IPS DF 6.9 (cell line): ENCODE results near the gene SLC37A4.
"Not testable (repeated sequence)": the region's sequence is repeated elsewhere in the genome, so short reads cannot be mapped to it uniquely, and the experiment has no call there.

Source experiments
- DNase-seq: peaks from one replicate; pipeline ENCODE4 v3.0.0-alpha.2; 2013; ENCODE audit warnings: low read depth, low spot score
- H3K27ac ChIP-seq: one replicate; pipeline ENCODE4 v1.5.1; 2013; ENCODE audit warnings: low read length, control low read depth
- H3K27me3 ChIP-seq: 2 replicates; pipeline ENCODE4 v1.6.1; 2013; ENCODE audit warnings: mild to moderate bottlenecking, low read length; ENCODE audit not compliant: control insufficient read depth, insufficient read depth
- H3K36me3 ChIP-seq: 2 replicates; pipeline ENCODE4 v1.6.1; 2013; ENCODE audit warnings: low read length; ENCODE audit not compliant: control insufficient read depth, insufficient read depth
- H3K4me1 ChIP-seq: 2 replicates; pipeline ENCODE4 v1.6.1; 2013; ENCODE audit warnings: low read length; ENCODE audit not compliant: control insufficient read depth, insufficient read depth
- H3K4me3 ChIP-seq: 2 replicates; pipeline ENCODE4 v1.5.1; 2013; ENCODE audit warnings: mild to moderate bottlenecking, low read length
- H3K9me3 ChIP-seq: 2 replicates; pipeline ENCODE4 v1.6.1; 2013; ENCODE audit warnings: low read length, inconsistent platforms; ENCODE audit not compliant: control insufficient read depth, insufficient read depth
- WGBS: extraction: QIAGEN DNeasy Blood & Tissue Kit; methylation state at CpG from one replicate; pipeline ENCODE4 v1.1.7; 2013; ENCODE audit warnings: mixed read lengths, missing lambda C conversion rate; ENCODE audit not compliant: insufficient read length, insufficient coverage; 5-methylcytosine and 5-hydroxymethylcytosine counted together

SLC37A4 gene

DNA sequence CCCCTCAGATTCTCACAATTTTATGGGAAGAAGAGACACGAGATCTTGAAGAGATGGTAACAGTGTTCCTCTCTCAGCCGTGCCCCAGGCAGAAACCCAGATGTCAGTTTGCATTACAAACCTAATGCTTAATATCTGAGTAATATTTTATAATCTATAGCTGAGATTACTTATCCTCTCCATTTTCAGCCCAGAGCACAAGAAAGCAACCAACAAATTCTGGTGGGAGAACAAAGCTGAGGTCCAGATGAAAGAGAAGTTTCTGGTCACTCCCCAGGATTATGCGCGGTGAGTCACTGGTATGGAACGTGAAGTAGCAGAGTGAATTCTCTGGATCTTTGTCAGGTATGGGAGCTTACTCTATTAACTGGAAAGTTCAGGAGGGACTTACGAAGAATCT is 31.9 kb downstream of the SLC37A4 start:
- no CpG with 5 or more reads among the region's 6 CpGs for WGBS
- H3K36me3 ChIP-seq: no peaks in the 10 kb centered on the region; the same call in 1 of the 2 replicates
- no peak for DNase-seq
- H3K27ac ChIP-seq: no peak overlapping the region
- H3K27me3 ChIP-seq: no peaks in the 10 kb centered on the region
- peak overlapping the region; percentile 70; the same call in 1 of the 2 replicates for H3K4me3 ChIP-seq
- H3K4me1 ChIP-seq: no peaks in the 10 kb centered on the region
- H3K9me3 ChIP-seq: no peaks in the 10 kb centered on the region

DNA sequence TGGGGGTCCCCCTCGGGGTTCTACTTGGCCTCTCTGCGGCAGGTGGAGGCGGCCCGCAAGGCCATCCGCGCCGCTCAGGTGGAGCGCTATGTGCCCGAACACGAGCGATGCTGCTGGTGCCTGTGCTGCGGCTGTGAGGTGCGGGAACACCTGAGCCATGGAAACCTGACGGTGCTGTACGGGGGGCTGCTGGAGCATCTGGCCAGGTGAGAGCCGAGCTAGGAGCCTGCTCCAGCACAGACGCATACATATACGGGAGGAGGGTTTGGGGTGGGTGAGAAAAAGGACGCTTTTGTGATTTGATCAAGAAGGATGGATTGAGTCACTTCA is 32.3 kb downstream of the SLC37A4 start:
- Histone ChIP-seq H3K9me3 (no peaks in the 10 kb centered on the region), H3K27me3 (no peaks in the 10 kb centered on the region), H3K27ac (no peak overlapping the region), H3K4me3 (peak overlapping the region; percentile 70), H3K4me1 (no peaks in the 10 kb centered on the region), H3K36me3 (no peaks in the 10 kb centered on the region; the same call in 1 of the 2 replicates)
- WGBS: no CpG with 5 or more reads among the region's 19 CpGs
- DNase-seq: no peak

DNA sequence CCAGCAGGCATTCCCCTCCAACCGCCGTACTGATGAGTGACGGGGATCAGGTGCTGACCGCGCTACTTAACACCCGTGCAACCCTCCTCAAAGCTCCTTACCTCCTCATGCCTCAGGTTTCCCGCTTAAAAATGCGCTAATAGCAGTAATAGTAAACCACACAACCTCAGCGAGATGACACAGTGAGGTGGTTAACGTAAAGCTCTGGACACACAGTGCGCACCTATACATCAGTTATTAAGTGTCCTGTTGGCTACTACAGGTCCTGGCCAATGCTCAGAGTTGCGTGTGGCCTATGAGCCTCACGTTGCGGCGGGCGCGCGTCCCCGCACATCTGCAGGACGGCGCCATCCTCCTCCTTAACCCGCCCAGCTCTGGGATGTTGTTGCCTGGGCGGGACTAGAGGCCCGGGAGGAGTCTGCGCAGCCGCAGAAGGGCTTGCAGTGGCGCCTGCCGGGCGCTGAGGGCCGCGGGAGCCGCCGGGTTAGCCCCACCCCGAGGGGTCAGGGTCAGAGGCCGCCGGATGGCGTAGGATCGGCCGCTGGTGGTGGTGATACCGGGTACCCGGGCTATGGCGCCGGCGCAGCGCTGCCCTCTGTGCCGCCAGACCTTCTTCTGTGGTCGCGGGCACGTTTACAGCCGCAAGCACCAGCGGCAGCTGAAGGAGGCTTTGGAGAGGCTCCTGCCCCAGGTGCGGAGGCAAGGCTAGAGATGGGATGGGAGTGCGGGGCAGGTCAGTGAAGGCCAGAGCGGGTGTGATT is 32.9 kb downstream of the SLC37A4 start, which contains the start of gene CENATAC:
CENATAC (plus strand) TSS at position 512 of the 761 bp plus-strand sequence; CDS start at position 572, 60 bp downstream.
- no CpG with 5 or more reads among the region's 54 CpGs for WGBS
- Histone ChIP-seq H3K27me3 (no peaks in the 10 kb centered on the region), H3K36me3 (no peaks in the 10 kb centered on the region; the same call in 1 of the 2 replicates), H3K4me3 (peak within 1 kb of the TSS; percentile 70), H3K4me1 (no peaks in the 10 kb centered on the region), H3K9me3 (no peaks in the 10 kb centered on the region), H3K27ac (no peak within 1 kb of the TSS)
- DNase-seq: peak; percentile 86

DNA sequence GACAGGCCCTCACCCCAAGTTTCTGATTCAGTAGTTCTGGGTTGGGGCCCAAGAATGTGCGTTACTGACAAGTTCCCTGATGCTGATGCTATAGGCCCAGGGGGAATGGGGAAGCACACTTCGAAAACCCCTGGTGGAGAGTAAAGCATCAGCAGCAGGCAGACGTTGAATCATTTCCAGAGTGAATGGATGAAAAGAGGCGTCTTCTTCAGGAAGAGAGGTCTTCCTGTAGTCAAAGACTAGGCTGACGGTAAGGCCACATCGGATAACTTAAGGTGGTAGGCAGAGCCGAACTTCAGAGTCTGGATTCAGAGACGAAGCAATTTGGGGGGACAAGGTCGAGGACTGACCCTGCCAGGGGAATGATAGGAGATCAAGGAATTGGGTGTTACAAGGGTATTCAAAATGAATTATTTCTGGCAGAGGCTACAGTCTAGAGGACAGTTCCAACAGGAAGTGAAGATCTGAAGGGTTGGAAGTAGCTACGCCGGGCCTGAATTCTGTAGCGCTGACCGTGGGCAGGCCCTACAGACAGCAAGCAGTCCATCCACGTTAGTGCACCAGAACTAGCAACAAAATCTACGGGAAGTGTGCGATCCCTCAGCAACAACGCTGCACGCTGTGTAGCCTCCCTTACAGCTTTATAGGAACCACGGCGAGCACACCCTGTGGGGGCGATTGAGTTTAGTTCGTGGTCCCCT is 33.6 kb downstream of the SLC37A4 start:
- no peaks in the 10 kb centered on the region for H3K4me1 ChIP-seq
- peak overlapping the region; percentile 70; the same call in 1 of the 2 replicates for H3K4me3 ChIP-seq
- H3K9me3 ChIP-seq: no peaks in the 10 kb centered on the region
- H3K27ac ChIP-seq: no peak overlapping the region
- no peaks in the 10 kb centered on the region for H3K27me3 ChIP-seq
- WGBS: no CpG with 5 or more reads among the region's 22 CpGs
- H3K36me3 ChIP-seq: no peaks in the 10 kb centered on the region
- DNase-seq: no peak

DNA sequence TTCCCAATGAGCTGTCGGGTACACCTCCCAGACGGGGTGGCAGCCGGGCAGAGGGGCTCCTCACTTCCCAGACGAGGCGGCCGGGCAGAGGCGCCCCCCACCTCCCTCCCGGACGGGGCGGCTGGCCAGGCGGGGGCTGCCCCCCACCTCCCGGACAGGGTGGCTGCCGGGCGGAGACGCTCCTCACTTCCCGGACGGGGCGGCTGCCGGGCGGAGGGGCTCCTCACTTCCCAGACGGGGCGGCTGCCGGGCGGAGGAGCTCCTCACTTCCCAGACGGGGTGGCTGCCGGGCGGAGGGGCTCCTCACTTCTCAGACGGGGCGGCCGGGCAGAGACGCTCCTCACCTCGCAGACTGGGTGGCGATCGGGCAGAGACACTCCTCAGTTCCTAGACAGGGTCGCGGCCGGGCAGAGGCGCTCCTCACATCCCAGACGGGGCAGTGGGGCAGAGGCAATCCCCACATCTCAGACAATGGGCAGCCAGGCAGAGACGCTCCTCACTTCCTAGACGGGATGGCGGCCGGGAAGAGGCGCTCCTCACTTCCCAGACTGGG is 39.1 kb downstream of the SLC37A4 start:
- not testable (repeated sequence) for H3K9me3 ChIP-seq, H3K27ac ChIP-seq, H3K27me3 ChIP-seq, DNase-seq, H3K4me3 ChIP-seq, H3K36me3 ChIP-seq, H3K4me1 ChIP-seq
- no CpG with 5 or more reads among the region's 44 CpGs for WGBS

DNA sequence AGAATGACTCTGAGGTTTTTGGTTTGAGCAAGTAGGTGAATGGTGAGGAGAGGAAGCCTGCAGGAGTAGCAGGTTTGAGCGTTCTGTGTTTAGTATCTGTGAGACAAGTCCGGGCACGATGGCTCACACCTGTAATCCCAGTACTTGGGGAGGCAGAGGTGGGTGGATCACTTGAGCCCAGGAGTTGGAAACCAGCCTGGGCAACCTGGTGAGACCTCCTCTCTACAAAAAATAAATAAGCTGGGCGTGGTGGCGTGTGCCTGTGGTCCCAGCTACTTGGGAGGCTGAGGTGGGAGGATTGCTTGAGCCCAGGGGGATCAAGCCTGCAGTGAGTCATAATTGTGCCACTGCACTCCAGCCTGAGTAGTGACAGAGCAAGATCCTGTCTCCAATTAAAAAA is 42.4 kb downstream of the SLC37A4 start:
- no peak for DNase-seq
- H3K4me1 ChIP-seq: no peaks in the 10 kb centered on the region
- no peaks in the 10 kb centered on the region for H3K36me3 ChIP-seq
- no peak overlapping the region for H3K27ac ChIP-seq
- no peaks in the 10 kb centered on the region for H3K27me3 ChIP-seq
- H3K9me3 ChIP-seq: no peaks in the 10 kb centered on the region
- WGBS: no CpG with 5 or more reads among the region's 5 CpGs
- H3K4me3 ChIP-seq: no peak overlapping the region

DNA sequence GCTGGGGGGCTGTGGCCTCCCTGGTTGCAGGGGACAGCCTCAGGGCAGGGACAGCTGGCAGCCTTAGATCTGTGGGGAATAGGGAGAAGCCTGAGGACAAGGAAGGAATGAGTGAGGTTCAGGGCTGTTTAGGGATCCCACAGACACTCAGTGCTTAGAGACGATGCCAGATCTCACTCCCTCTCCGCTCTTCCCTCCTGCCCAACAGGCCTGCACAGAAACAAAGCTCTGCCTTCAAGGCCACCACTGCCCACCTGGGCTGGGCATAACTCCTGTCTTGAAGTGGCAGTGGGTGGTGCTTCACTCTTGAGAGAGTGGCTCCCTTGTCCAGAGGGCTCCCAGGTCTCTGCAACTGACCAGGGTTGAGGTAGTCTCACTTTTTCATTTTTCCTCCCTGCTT is 45.9 kb downstream of the SLC37A4 start:
- Histone ChIP-seq H3K27ac (no peak overlapping the region), H3K4me1 (peaks cover 4% of the 10 kb centered on the region), H3K36me3 (no peaks in the 10 kb centered on the region), H3K4me3 (no peak overlapping the region), H3K9me3 (no peaks in the 10 kb centered on the region), H3K27me3 (no peaks in the 10 kb centered on the region)
- WGBS: no CpG with 5 or more reads among the region's 2 CpGs
- no peak for DNase-seq

DNA sequence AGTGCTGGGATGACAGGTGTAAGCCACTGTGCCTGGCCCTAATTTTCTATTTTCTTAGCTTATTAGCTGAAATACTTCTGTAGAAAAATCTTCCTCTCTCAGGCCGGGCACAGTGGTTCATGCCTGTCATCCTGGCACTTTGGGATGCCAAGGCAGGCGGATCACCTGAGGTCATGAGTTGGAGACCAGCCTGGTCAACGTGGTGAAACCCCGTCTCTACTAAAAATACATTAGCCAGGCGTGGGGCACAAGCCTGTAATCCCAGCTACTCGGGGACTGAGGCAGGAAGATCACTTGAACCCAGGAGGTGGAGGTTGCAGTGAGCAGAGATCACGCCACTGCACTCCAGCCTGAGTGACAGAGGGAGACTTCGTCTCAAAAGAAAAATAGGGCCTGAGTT is 46.3 kb downstream of the SLC37A4 start:
- H3K4me1 ChIP-seq, H3K4me3 ChIP-seq, H3K27me3 ChIP-seq, H3K9me3 ChIP-seq, H3K36me3 ChIP-seq, H3K27ac ChIP-seq, DNase-seq: not testable (repeated sequence)
- WGBS: no CpG with 5 or more reads among the region's 8 CpGs

DNA sequence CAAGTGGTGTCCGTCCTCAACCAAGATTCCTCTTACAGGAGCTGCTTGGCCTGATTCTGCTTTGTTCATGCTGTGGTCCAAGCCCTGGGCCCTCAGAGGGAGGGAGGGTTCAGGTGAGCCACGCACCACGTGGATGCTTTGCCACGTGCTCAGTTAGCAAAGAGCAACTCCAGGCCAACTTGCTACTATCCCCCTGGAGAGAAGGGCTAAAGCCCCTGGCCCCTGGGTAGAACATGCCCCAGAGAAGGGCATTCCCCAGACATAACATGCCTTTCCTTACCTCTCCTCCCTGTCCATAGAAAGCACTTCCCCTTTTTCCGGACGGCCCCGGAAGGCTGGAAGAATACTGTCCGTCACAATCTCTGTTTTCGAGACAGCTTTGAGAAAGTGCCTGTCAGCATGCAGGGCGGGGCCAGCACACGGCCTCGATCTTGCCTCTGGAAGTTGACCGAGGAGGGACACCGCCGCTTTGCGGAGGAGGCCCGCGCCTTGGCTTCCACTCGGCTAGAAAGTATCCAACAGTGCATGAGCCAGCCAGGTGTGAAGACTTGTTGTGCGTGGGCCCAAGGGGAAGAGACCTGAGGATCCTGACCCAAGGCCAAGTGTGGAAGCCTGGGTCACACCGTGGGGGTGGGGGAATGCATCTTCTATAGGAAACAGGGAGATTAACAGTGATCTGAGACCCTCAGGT is 50.3 kb downstream of the SLC37A4 start:
- Histone ChIP-seq H3K4me1 (peaks cover 4% of the 10 kb centered on the region), H3K27me3 (no peaks in the 10 kb centered on the region), H3K27ac (no peak overlapping the region), H3K36me3 (no peaks in the 10 kb centered on the region), H3K9me3 (no peaks in the 10 kb centered on the region; the same call in 1 of the 2 replicates), H3K4me3 (no peak overlapping the region)
- no peak for DNase-seq
- no CpG with 5 or more reads among the region's 21 CpGs for WGBS

DNA sequence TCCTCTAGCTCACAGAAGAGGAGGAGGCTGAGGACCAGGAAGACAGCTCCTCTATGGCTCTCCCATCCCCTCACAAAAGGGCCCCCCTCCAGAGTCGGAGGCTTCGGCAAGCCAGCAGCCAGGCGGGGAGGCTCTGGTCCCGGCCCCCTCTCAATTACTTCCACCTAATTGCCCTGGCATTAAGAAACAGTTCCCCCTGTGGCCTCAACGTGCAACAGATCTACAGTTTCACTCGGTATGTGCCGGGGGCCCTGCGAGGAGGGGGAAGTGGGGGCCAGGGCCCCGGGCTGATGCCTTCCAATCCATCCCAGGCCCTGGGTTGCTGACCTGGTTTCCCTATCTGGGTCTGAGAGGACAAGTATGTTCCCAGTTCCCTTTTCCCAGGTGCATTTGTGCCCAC is 51.2 kb downstream of the SLC37A4 start:
- peaks cover 4% of the 10 kb centered on the region for H3K4me1 ChIP-seq
- H3K4me3 ChIP-seq: no peak overlapping the region
- no peak for DNase-seq
- H3K9me3 ChIP-seq: no peaks in the 10 kb centered on the region; the same call in 1 of the 2 replicates
- no peak overlapping the region for H3K27ac ChIP-seq
- no peaks in the 10 kb centered on the region for H3K36me3 ChIP-seq
- no CpG with 5 or more reads among the region's 9 CpGs for WGBS
- no peaks in the 10 kb centered on the region for H3K27me3 ChIP-seq
